GM12892 (cell line): Measurements from ENCODE around the gene HES5.
"Not testable (repeated sequence)": the region's sequence is repeated elsewhere in the genome, so short reads cannot be mapped to it uniquely, and the experiment has no call there.

Experiments
- POLR2A ChIP-seq: IDR thresholded peaks from 2 replicates; pipeline ENCODE4 v1.6.1; 2011; ENCODE audit warnings: low read depth, low read length, control low read depth
- POLR2AphosphoS5 ChIP-seq: IDR thresholded peaks from 2 replicates; pipeline ENCODE4 v1.6.1; 2011; ENCODE audit warnings: low read depth, low read length, control low read depth
- TAF1 ChIP-seq: IDR thresholded peaks from 2 replicates; pipeline ENCODE4 v1.6.1; 2011; ENCODE audit warnings: low read depth, mild to moderate bottlenecking, control low read depth, low read length, borderline replicate concordance

GRCh38 chr1:2549367-2550029 lies 19.4 kb upstream of the HES5 start:
- not testable (repeated sequence) for TF ChIP-seq POLR2AphosphoS5, POLR2A, TAF1
